Activated CD8-positive, alpha-beta T cell treated with anti-CD3 and anti-CD28 coated beads for 36 hours (primary cell): ENCODE results near the gene SHISA6. TPM values are rescaled to one million over a fixed set of nuclear protein-coding genes. Genes with fewer than 3 reads are reported as not detected.

Experiments
- ATAC-seq: fragments of 200-7000 bp; cut with Tn5 transposase; one replicate; pipeline ENCODE4 v1.10.0; 2021; ENCODE audit warnings: mild to moderate bottlenecking, moderate library complexity
- CTCF ChIA-PET: fragments of 350-600 bp; sonication (Branson Sonifier 250); formaldehyde crosslinking; loops from one replicate; lab custom pipeline; 2021; ENCODE audit warnings: antibody characterized with exemption; lab: Charles Lee
- POLR2A ChIA-PET: fragments of 350-600 bp; sonication (Branson Sonifier 250); formaldehyde crosslinking; loops from one replicate; lab custom pipeline; 2021; ENCODE audit warnings: antibody characterized with exemption; lab: Charles Lee
- DNase-seq: peaks from one replicate; pipeline ENCODE4 v3.0.0-alpha.2; 2020
- H3K27ac Mint-ChIP-seq: one replicate; pipeline ENCODE4 v1.8.0; 2021; ENCODE audit warnings: mild to moderate bottlenecking, mixed read lengths
- H3K27me3 Mint-ChIP-seq: one replicate; pipeline ENCODE4 v1.8.0; 2021; ENCODE audit warnings: mixed read lengths
- H3K36me3 Mint-ChIP-seq: one replicate; pipeline ENCODE4 v1.8.0; 2021; ENCODE audit warnings: low read depth, mixed read lengths
- H3K4me1 Mint-ChIP-seq: one replicate; pipeline ENCODE4 v1.8.0; 2021; ENCODE audit warnings: low read depth, mixed read lengths
- H3K4me3 Mint-ChIP-seq: one replicate; pipeline ENCODE4 v1.8.0; 2021; ENCODE audit warnings: mild to moderate bottlenecking, moderate library complexity, mixed read lengths
- H3K9me3 Mint-ChIP-seq: one replicate; pipeline ENCODE4 v1.8.0; 2021; ENCODE audit warnings: mixed read lengths
- intact Hi-C: fragments of 100-400 bp; cut with micrococcal nuclease; formaldehyde crosslinking; loops from one replicate; pipeline ENCODE4 v1.10.0; 2022
- total RNA-seq, 2 experiments: library from RNA; stranded (reverse); gene quantifications; one replicate each; pipeline ENCODE4 v1.2.3, GENCODE V29; 2021
- TF ChIP-seq, protein P1 (sequence below): fragments of 200-600 bp; IDR thresholded peaks from one replicate; pipeline ENCODE4 v1.8.0; 2022; ENCODE audit warnings: antibody characterized with exemption, mild to moderate bottlenecking

SHISA6 gene
- total RNA-seq, 2 experiments from 2014 or later, result not detected

- no peak overlapping the region for H3K27ac Mint-ChIP-seq
- POLR2A ChIA-PET, result no interaction called here
- TF ChIP-seq, protein P1, sequence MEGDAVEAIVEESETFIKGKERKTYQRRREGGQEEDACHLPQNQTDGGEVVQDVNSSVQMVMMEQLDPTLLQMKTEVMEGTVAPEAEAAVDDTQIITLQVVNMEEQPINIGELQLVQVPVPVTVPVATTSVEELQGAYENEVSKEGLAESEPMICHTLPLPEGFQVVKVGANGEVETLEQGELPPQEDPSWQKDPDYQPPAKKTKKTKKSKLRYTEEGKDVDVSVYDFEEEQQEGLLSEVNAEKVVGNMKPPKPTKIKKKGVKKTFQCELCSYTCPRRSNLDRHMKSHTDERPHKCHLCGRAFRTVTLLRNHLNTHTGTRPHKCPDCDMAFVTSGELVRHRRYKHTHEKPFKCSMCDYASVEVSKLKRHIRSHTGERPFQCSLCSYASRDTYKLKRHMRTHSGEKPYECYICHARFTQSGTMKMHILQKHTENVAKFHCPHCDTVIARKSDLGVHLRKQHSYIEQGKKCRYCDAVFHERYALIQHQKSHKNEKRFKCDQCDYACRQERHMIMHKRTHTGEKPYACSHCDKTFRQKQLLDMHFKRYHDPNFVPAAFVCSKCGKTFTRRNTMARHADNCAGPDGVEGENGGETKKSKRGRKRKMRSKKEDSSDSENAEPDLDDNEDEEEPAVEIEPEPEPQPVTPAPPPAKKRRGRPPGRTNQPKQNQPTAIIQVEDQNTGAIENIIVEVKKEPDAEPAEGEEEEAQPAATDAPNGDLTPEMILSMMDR, result no peak
- H3K36me3 Mint-ChIP-seq, result no peaks in the 10 kb centered on the region
- ATAC-seq, result no peak
- DNase-seq, result no peak
- intact Hi-C loops, result no loop called here
- H3K4me3 Mint-ChIP-seq, result no peak overlapping the region
- no peaks in the 10 kb centered on the region for H3K27me3 Mint-ChIP-seq
- H3K9me3 Mint-ChIP-seq, result no peaks in the 10 kb centered on the region
- no peaks in the 10 kb centered on the region for H3K4me1 Mint-ChIP-seq
- CTCF ChIA-PET, result no interaction called here
Measured at GRCh38 chr17:11303773-11304394, 62.9 kb downstream of the SHISA6 start.

- no peak for ATAC-seq
- Mint-ChIP-seq H3K9me3 (no peaks in the 10 kb centered on the region), H3K27me3 (no peaks in the 10 kb centered on the region), H3K4me3 (no peak overlapping the region), H3K36me3 (no peaks in the 10 kb centered on the region), H3K27ac (no peak overlapping the region), H3K4me1 (no peaks in the 10 kb centered on the region)
- TF ChIP-seq, protein P1, result no peak
- POLR2A ChIA-PET, result no interaction called here
- no peak for DNase-seq
- intact Hi-C loops, result no loop called here
- CTCF ChIA-PET, result no interaction called here
Measured at GRCh38 chr17:11304568-11304967, 63.6 kb downstream of the SHISA6 start.

GRCh38 chr17:11305524-11305923, 64.5 kb downstream of the SHISA6 start:
- ChIA-PET CTCF (no interaction called here), POLR2A (no interaction called here)
- peaks cover 4% of the 10 kb centered on the region for H3K9me3 Mint-ChIP-seq
- no peaks in the 10 kb centered on the region for H3K36me3 Mint-ChIP-seq
- H3K27ac Mint-ChIP-seq, result no peak overlapping the region
- TF ChIP-seq, protein P1, result no peak
- no peaks in the 10 kb centered on the region for H3K4me1 Mint-ChIP-seq
- ATAC-seq (no peak), DNase-seq (no peak)
- H3K4me3 Mint-ChIP-seq, result no peak overlapping the region
- intact Hi-C loops, result no loop called here
- no peaks in the 10 kb centered on the region for H3K27me3 Mint-ChIP-seq

DNA sequence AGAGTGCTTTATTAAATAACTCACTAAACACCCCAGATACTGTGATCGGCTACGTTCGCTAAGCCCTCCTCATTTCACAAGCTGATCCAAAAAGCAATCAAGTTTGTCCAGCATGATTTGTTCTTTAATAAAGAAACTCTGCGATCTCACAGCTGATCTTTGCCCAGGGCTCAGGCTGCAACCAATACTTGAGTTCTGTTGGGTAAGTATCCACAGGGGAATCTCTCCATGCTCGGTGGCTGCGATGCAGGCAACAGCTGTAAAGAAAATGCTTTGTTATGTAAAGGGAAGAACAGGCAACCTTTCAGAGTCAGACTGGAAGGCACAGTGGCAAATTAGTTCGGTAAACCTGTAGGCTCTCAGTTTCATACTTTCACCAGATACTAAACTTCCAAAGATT, 67.5 kb downstream of the SHISA6 start:
- intact Hi-C loops, result no loop called here
- H3K4me1 Mint-ChIP-seq, result no peaks in the 10 kb centered on the region
- DNase-seq, result no peak
- no peak overlapping the region for H3K27ac Mint-ChIP-seq
- no peak overlapping the region for H3K4me3 Mint-ChIP-seq
- ChIA-PET POLR2A (interaction anchor here (0.9 kb wide), 1 partner anchor 15 kb away, joined by 3 read pairs; no protein-coding TSS in a partner anchor), CTCF (interaction anchor here (1.2 to 2.1 kb wide), 2 partner anchors 11 to 13 kb away, joined by 4 to 8 read pairs; no protein-coding TSS in a partner anchor)
- no peaks in the 10 kb centered on the region for H3K27me3 Mint-ChIP-seq
- TF ChIP-seq, protein P1, result no peak
- no peak for ATAC-seq
- H3K9me3 Mint-ChIP-seq, result peaks cover 4% of the 10 kb centered on the region
- no peaks in the 10 kb centered on the region for H3K36me3 Mint-ChIP-seq

DNA sequence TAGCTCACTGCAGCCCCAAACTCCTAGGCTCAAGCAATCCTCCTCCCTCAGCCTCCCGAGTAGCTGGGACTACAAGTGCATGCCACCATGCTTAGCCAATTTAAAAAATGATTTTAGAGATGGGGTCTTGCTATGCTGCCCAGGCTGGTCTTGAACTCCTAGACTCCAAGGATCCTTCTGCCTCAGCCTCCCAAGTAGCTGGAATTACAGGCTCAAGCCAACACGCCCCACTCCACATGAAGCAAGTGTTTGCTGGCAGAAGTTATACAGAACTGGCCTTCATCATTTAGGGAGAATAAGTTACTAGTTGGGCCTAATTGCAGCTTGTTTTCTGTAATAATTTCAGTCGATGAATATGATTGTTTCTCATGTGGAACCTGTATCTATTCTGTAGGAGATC, 68.0 kb downstream of the SHISA6 start:
- Mint-ChIP-seq H3K27ac (no peak overlapping the region), H3K27me3 (no peaks in the 10 kb centered on the region), H3K4me3 (no peak overlapping the region), H3K4me1 (no peaks in the 10 kb centered on the region), H3K9me3 (peaks cover 4% of the 10 kb centered on the region), H3K36me3 (no peaks in the 10 kb centered on the region)
- TF ChIP-seq, protein P1, result no peak
- intact Hi-C loops, result no loop called here
- ATAC-seq (no peak), DNase-seq (no peak)
- CTCF ChIA-PET, result interaction anchor here (1.2 to 2.1 kb wide), 2 partner anchors 11 to 12 kb away, joined by 4 to 8 read pairs; no protein-coding TSS in a partner anchor
- POLR2A ChIA-PET, result interaction anchor here (0.9 kb wide), 1 partner anchor 15 kb away, joined by 3 read pairs; no protein-coding TSS in a partner anchor
